DMS114 treated with DMSO at 0.1 percent for 48 hours (cell line): ENCODE measurements around the gene MAEA.

Source experiments
- DNase-seq: peaks from one replicate; lab custom pipeline; 2025; ENCODE audit not compliant: unreplicated experiment; lab: John Stamatoyannopoulos, UW

MAEA gene

DNA sequence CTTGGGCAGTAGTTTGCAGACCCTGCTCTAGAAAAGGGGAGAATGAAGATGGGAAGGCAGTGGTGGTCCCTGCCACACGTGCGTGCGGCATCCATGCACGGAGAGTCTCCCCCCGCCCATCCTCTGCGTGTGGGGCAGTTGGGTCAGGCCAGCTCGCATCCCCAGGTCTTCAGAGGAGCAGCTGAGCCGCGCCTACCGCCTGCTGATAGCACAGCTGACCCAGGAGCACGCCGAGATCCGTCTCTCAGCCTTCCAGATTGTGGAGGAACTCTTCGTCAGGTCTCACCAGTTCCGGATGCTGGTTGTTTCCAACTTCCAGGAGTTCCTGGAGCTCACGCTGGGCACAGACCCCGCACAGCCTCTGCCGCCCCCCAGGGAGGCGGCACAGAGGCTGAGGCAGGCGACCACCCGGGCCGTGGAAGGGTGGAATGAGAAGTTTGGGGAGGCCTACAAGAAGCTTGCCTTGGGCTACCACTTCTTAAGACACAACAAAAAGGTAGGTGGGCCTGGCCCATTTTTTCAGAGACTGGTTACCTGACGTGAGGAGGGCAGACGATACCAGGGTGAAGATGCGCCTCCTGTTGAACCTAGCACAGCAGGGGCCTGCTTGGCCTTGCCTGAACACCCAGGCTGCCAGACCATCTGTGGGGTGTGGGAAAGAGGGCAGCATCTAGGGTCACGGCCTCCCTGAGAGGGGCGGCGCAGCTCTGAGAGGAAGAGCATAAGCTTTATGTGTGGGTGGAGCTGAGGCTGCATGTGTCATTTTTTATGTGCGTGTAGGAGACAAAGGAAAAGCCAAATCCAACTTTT lies 59.9 kb downstream of the MAEA start:
- no peak for DNase-seq

GRCh38 chr4:1350169-1350520 lies 60.5 kb downstream of the MAEA start:
- DNase-seq, result no peak

DNA sequence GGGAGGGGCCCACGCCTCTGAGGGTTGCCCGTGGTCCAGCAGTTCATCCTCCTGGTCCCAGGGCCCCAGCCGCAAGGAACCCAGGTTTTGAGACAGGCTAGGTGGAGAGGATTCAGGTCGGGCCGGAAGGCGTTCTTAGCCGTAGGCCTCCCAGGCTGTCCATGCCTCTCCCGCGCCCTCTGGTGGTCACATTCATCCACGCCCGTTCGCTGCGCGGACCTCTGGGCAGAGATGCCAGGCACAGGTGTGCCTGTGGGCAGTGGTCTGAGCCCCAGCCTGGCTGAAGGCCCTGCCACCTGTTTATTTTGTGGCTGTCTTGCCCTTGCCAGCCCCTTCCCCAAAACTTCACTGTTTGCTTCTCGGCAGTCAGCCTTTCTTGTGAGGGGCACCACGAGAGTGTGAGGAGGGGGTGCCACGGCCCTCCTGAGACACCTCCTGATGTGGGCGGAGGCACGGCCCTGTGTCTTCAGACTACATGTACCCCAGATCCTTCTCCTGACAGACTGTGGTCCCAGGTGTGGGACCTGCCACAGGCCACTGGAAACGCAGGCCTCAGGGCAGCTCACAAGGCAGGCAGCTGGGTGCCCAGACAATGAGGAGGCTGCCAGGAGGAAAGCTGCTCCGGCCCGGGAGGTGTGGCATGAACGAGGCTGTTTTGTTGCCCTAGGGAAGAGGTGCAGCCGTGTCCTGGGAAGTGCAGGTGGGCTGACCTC lies 62.3 kb downstream of the MAEA start:
- DNase-seq, result peak; percentile 25

DNA sequence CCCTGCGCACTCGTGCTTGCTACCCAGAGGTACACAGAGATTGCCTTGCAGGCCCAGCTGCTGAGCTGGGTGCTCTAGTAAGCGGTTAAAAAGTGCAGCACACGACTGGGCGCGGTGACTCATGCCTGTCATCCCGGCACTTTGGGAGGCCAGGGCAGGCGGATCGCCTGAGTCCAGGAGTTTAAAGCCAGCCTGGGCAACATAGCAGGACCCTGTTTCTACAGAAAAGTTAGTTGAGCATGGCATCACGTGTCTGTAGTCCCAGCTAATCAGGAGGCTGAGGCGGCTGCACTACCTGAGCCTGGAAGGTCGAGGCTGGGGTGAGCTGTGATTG lies 62.8 kb downstream of the MAEA start:
- no peak for DNase-seq

DNA sequence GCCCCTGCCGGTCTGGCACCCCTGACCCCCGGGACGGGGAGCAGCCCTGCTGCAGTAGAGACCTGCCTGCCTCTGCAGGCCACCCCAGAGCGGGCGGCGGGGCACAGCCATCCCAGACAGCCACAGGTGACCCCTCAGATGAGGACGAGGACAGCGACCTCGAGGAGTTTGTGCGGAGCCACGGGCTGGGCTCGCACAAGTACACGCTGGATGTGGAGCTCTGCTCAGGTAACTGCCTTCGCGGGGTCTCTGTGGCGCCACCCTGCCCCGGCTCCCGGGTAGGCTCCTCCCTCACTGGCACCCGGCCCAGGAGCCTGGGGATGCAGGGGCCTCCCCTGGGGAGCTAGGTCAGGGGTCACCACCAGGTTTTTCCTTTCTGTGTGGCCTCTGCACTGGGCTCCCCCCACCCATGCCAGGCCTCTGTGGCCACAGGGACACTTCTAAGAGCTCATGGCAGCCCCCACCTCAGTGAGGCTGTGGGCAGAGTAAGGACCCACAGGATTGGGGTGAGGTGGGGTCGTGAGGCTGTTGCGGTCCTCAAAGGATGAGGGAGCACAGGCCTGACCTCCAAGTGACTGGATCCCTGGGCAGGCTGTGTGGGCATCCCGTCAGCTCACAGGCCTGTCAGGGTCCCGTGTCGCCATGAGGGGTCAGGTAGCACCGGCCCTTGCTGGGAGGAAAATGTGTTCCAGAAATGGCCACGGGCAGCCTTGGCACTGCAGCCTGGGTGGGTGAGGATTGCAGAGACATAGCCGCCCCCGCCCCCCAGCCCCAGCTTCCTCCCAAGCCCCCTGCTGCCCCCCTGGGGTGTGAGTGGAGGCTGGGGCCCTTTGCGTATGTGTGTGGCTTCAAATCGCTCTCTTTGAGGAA lies 63.7 kb downstream of the MAEA start:
- DNase-seq, result no peak

GRCh38 chr4:1354136-1354982 lies 64.7 kb downstream of the MAEA start:
- no peak for DNase-seq

- DNase-seq, result no peak
Measured at GRCh38 chr4:1354983-1355275, 65.2 kb downstream of the MAEA start.

- DNase-seq, result no peak
Measured at GRCh38 chr4:1355378-1355777, 65.7 kb downstream of the MAEA start.

GRCh38 chr4:1356181-1356998 lies 66.7 kb downstream of the MAEA start:
- DNase-seq, result peak; percentile 11

GRCh38 chr4:1357356-1358248 lies 67.9 kb downstream of the MAEA start:
- no peak for DNase-seq

DNA sequence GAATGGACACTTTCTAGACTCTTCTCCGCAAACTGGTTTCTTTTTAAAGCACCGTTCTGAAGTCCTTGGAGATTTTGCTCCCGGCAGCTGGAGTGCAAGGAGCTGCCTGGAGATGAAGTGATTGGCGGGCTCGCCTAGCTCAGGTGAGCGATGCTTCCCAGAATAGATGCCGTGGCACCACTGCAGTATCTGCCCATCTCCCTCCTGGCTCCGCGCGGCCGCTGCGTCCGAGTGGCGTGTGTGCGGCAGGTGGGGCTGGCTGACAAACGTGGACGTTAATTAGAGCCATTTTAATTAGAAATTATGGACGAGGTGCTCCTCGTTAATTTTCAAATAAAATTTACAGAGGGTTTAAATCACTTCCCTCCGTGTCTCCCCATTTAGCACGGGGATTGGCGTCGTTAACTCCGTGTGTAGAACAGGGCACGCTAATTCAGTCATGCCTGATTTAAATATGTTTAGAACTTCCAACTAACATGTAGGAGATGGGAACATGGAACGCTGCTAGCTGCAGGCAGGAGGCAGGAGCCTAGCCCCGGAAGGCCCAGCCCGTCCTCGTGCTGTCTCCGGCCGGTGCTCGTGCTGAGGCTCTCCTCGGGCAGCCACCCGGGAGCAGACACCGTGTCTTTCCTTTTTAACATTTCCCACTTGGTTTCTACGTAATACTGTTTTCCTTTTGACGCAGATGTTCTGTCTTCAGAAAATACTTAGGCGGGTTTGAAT lies 68.9 kb downstream of the MAEA start:
- DNase-seq, result no peak

GRCh38 chr4:1359144-1359501 lies 69.4 kb downstream of the MAEA start:
- no peak for DNase-seq

DNA sequence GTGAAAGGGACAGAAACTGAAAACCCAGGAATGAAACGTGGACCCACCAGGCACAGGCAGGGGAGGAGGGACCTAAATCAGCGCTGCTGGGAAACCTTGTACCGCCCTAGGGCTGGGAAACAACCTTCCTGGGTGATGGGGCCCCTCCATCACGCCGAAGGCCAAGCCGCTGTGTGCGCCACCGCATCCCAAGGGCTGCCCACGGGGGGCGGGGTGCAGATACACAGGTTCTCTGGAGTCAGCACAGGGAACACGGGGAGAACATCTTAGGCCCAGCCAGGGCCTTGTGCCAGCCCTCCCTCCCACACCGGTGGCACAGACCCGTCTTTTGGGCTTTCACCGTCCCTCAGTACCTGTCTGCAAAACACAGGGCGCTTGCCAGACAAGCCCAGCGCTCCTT lies 70.3 kb downstream of the MAEA start:
- no peak for DNase-seq

DNA sequence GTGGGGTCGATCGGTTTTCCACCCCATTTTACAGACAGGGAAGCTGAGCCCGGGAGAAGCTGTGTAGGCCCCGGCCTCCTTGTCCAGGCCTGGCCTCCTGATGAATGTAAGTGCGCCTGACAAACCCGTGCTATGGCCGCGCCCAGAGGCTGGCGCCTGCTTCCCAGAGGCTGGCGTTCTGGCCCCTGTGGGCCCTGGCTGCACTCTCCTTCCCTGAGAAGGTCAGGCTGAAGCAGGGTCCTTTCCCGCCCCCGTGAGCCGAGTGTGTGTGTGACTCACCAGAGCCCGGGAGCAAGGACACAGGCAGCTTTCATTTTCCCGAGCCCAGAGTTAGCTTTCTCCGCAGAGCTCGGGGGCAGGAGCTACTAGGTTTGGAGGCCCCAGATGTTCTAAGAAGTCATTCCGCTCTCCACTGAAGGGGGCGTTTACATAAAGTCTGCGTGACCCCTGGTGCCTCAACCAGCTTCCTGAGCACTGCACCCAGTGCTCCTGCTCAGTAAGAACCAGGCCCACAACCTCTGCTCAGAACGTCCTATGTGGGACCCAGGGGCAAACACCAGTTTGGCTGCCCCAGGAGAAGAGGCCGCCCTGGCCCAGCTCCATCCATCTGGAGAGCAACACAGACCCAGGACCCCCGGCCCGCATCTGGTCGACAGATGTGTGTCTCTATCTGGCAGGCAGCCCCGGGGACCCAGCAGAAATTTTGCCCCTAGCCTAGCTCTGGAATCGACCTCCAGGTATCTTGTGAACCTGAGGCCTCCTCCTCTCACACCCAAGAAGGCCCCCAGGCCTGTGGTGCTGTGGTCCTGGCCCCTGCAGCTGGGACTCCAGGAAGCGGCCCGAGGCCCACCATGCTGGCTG lies 71.0 kb downstream of the MAEA start:
- DNase-seq, result no peak

DNA sequence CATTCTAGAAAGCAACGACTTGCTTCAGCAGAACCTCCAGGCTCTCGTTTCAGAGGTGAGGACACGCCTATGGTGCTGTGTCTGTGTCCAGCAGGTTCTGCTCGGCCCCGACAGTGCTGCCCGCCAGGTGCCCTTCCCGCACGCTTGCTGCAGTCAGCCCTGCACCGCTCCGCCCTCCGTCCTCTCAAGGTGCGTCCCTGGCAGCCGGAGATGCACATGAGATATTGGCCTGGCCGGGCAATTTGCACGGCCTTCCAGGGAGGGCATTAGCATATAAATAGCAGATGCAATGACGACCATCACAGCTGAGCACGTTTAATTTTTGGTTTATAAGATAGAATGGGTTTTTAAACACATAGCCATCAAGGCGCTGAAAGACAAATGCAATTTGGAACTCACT lies 71.7 kb downstream of the MAEA start:
- no peak for DNase-seq

DNA sequence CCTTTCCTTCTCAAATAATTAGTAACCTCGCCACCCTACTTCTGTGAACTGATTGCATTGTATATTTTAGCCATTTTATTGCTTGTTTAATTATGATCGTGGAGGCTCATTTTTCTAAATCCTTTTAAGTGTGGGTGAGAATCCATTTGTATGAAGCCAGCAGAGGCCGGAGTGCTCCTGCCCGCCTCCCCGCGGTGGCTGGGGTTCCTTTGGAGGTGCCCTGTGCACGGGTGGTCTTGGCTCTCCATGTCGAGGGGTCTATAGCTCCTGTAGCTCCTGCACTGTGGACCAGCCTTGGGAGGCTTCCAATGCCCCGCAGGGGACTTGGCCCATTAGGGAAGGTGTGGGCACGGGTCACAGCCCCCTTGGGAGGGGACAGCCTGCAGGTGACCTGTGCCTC lies 72.4 kb downstream of the MAEA start:
- DNase-seq, result no peak

DNA sequence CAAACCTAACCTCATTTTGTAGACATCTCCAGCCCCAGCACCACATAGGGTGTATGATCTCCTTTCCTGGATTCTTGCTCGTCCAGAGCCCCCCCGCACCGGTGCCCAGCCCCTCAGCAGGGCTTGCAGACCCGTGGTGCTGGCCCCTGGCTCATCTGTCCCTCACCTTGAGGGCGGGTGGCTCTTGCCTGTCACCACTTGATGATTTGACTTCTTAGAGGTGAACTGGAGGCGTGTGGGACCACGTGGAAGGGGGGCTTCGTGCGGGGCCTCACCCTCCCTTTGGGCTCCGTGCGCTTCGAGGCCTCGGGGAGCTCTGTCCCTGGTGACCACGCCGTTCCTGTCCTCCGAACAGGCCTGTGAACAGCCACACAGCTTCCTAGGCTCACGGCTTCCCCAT lies 72.8 kb downstream of the MAEA start:
- no peak for DNase-seq

DNA sequence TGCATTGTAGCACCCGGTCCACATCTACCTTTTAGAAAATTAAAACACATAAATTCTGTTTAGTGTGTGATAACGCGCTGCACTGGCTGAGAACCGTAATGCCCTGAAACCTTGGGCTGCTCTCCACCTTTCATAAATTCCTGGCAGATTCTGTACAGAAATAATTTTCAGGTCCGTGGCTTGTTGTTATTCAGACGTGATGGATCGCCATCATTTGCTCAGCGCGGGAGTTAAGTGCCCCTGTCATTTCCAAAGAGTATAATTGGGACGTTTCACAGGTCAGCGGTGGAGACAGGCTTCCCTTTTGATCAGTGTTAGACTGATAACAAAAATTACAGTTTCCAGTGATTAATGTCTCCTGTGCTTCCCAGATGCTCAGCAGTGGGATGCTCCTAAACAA lies 73.8 kb downstream of the MAEA start:
- no peak for DNase-seq
